Chondrocyte (in vitro differentiated cells): ENCODE data around the gene MS4A4E. TPM values are rescaled to one million over a fixed set of nuclear protein-coding genes. Genes with fewer than 3 reads are reported as not detected.
"Not testable (repeated sequence)": the region's sequence is repeated elsewhere in the genome, so short reads cannot be mapped to it uniquely, and the experiment has no call there.

Experiments used
- DNase-seq: peaks from one replicate; pipeline ENCODE4 v3.0.0; 2021; ENCODE audit warnings: mixed read lengths, low spot score
- H3K27ac Mint-ChIP-seq: one replicate; pipeline ENCODE4 v1.8.0; 2021; ENCODE audit warnings: mild to moderate bottlenecking, moderate library complexity, mixed read lengths; ENCODE audit not compliant: unreplicated experiment
- H3K27me3 Mint-ChIP-seq: 2 replicates; pipeline ENCODE4 v1.8.0; 2021; ENCODE audit warnings: low read depth, mixed read lengths
- H3K36me3 Mint-ChIP-seq: 2 replicates; pipeline ENCODE4 v1.8.0; 2021; ENCODE audit warnings: low read depth, mixed read lengths
- H3K4me1 Mint-ChIP-seq: 2 replicates; pipeline ENCODE4 v1.8.0; 2021; ENCODE audit warnings: low read depth, mild to moderate bottlenecking, mixed read lengths
- H3K4me3 Mint-ChIP-seq: one replicate; pipeline ENCODE4 v1.8.0; 2021; ENCODE audit warnings: mild to moderate bottlenecking, moderate library complexity, mixed read lengths; ENCODE audit not compliant: unreplicated experiment
- H3K9me3 Mint-ChIP-seq: 2 replicates; pipeline ENCODE4 v1.8.0; 2021; ENCODE audit warnings: low read depth, mixed read lengths
- CTCF ChIP-seq: fragments of 200-600 bp; sonication (generic); IDR thresholded peaks from 2 replicates; pipeline ENCODE4 v1.5.0; 2021; ENCODE audit warnings: antibody characterized with exemption, mild to moderate bottlenecking, moderate library complexity
- long read RNA-seq: library from polyadenylated mRNA; stranded (forward); transcript quantifications from one replicate; pipeline ENCODE4 v2.0.0, GENCODE V29; 2021
- total RNA-seq: library from RNA; stranded (reverse); gene quantifications from 3 replicates; pipeline ENCODE4 v1.2.1, GENCODE V29; 2021

The MS4A4E gene
- total RNA-seq = 0.20 TPM in 1 of 3 replicates, not detected in the others
- long read RNA-seq = 0 reads

GRCh38 chr11:60242740-60243239 lies at the start of gene MS4A4E:
Gene MS4A4E (minus strand): TSS chr11:60243137. CDS start chr11:60230055, 13,082 bp downstream.
- no peak for DNase-seq
- Mint-ChIP-seq H3K4me1 (no peaks in the 10 kb centered on the region), H3K36me3 (no peaks in the 10 kb centered on the region), H3K27me3 (peaks cover 35% of the 10 kb centered on the region), H3K27ac (no peak within 1 kb of the TSS), H3K4me3 (no peak within 1 kb of the TSS), H3K9me3 (no peaks in the 10 kb centered on the region)
- no peak for TF ChIP-seq CTCF

GRCh38 chr11:60292145-60292544 lies 49.2 kb upstream of the MS4A4E start:
- H3K36me3 Mint-ChIP-seq = no peaks in the 10 kb centered on the region
- no peaks in the 10 kb centered on the region for H3K4me1 Mint-ChIP-seq
- H3K4me3 Mint-ChIP-seq = no peak overlapping the region
- no peaks in the 10 kb centered on the region for H3K27me3 Mint-ChIP-seq
- DNase-seq = no peak
- H3K27ac Mint-ChIP-seq = no peak overlapping the region
- H3K9me3 Mint-ChIP-seq = peaks cover 20% of the 10 kb centered on the region
- TF ChIP-seq CTCF = no peak

DNA sequence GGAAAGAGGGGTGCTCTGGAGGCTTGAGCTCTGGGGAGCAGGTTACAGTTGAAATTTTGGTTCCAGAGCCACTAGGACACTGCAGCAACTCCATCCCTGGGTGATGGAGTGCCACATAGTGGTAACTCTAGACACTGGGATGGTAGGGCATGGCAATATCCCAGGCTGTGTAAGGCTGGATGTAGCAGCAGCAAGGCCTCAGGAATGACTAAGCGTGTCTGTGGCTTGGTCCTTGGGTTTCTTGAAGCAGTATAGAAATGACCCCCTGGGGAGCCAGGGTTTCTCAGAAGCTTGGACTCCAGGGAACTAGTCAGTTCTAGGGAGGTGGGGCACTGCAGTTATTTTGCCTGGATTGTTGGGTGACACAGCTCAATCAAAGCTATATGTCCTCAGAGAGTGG lies 45.6 kb upstream of the MS4A4E start:
- DNase-seq = no peak
- H3K4me1 Mint-ChIP-seq = peaks cover 4% of the 10 kb centered on the region
- H3K27me3 Mint-ChIP-seq = no peaks in the 10 kb centered on the region
- peaks cover 16% of the 10 kb centered on the region for H3K9me3 Mint-ChIP-seq
- no peak overlapping the region for H3K27ac Mint-ChIP-seq
- TF ChIP-seq CTCF = no peak
- H3K36me3 Mint-ChIP-seq = no peaks in the 10 kb centered on the region
- H3K4me3 Mint-ChIP-seq = no peak overlapping the region

DNA sequence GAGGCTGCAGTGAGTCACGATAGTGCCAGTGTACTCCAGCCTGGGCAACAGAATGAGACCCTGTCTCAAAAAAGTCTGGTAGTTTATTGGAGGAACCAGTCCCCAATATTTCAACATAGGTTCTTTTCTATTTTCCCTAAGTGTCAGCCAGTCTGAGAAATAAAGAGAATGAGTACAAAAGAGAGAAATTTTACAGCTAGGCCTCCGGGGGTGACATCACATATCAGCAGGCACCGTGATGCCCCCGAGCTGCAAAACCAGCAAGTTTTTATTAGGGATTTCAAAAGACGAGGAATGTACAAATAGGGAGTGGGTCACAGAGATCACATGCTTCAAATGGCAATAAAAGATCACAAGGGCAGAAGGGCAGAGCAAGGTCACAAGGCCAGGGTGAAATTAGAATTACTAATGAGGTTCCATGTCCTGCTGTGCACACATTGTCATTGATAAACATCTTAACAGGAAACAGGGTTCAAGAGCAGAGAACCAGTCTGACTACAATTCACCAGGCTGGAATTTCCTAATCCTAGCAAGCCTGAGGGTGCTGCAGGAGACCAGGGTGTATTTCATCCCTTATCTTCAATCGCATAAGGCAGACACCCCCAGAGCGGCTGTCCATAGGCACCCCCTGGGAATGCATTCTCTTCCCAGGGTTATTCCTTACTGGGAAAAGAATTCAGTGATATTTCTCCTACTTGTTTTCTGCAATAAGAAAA lies 42.6 kb upstream of the MS4A4E start:
- not testable (repeated sequence) for H3K4me1 Mint-ChIP-seq, DNase-seq, H3K4me3 Mint-ChIP-seq, H3K27ac Mint-ChIP-seq, H3K27me3 Mint-ChIP-seq, H3K36me3 Mint-ChIP-seq
- peaks cover 19% of the 10 kb centered on the region for H3K9me3 Mint-ChIP-seq

DNA sequence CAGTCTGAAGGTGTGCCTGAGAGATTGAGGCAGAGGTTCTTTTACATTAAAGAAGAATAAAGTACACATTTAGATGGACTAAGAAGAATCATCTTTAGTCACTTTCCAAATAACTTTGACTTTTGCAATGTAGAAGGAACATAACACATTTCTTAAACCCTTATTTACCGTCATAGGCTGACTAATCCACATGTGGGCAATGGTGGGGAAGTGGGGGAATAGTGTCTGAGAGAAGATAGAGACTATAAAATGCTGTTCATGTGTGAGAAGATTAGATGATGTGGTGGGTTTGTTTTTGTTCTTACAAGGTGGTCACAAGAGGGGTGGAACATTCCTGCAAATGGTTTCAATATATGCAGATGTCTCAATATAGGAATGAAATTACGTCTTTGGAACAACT lies 39.3 kb upstream of the MS4A4E start:
- Mint-ChIP-seq H3K36me3 (no peaks in the 10 kb centered on the region), H3K27ac (no peak overlapping the region), H3K9me3 (peaks cover 3% of the 10 kb centered on the region), H3K4me1 (peaks cover 4% of the 10 kb centered on the region), H3K27me3 (no peaks in the 10 kb centered on the region), H3K4me3 (no peak overlapping the region)
- no peak for DNase-seq
- TF ChIP-seq CTCF = no peak

GRCh38 chr11:60281485-60281884 lies 38.5 kb upstream of the MS4A4E start:
- Mint-ChIP-seq H3K27ac (no peak overlapping the region), H3K27me3 (no peaks in the 10 kb centered on the region), H3K9me3 (peaks cover 3% of the 10 kb centered on the region), H3K4me1 (peaks cover 4% of the 10 kb centered on the region), H3K4me3 (no peak overlapping the region), H3K36me3 (no peaks in the 10 kb centered on the region)
- no peak for TF ChIP-seq CTCF
- no peak for DNase-seq
